ENCODE data around the gene RCSD1. TPM values are rescaled to one million over a fixed set of nuclear protein-coding genes. Genes with fewer than 3 reads are reported as not detected.

RCSD1 gene
- total and polyA plus RNA-seq, 2 of the 13 experiments (the other 11 are each of a cell fraction or from before 2014, with no cell fraction given): not detected

DNA sequence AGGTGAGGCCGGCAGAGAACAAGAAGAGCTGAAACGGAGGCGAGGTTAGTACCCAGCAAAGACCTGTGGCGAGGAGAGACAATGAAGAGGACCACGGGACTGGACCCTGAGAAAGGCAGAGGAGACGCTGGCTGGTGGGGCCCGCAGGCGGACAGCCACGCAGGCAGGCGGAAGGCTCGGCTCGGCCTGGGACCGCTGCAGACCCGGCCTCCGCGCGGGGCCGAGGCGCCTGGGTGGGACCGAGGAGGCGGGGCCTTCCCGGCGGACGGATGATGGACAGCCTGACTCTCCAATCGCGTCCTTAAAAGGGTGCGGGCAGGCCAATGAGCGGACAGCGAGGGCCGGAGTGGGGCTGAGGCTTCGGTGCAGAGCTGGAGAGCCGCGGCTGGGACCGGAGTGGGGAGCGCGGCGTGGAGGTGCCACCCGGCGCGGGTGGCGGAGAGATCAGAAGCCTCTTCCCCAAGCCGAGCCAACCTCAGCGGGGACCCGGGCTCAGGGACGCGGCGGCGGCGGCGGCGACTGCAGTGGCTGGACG is 91.7 kb downstream of the RCSD1 start, which contains the start of gene MPZL1 (continued):
- TF ChIP-seq, protein P1, sequence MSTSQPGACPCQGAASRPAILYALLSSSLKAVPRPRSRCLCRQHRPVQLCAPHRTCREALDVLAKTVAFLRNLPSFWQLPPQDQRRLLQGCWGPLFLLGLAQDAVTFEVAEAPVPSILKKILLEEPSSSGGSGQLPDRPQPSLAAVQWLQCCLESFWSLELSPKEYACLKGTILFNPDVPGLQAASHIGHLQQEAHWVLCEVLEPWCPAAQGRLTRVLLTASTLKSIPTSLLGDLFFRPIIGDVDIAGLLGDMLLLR (CRISPR knock-in tag; IDR thresholded peaks at IDR 0.05): no peak; the same call in 1 of the 2 replicates
- no peak for TF ChIP-seq HNRNPH1 (optimal IDR thresholded peaks at IDR 0.05; ENCODE audit: low read depth, low read length)
- no peak for TF ChIP-seq ZNF326 (CRISPR knock-in tag; IDR thresholded peaks at IDR 0.05; ENCODE audit: borderline replicate concordance)
- no peak for TF ChIP-seq HIVEP1 (CRISPR knock-in tag; IDR thresholded peaks at IDR 0.05)
- no peak for TF ChIP-seq ZNF124 (CRISPR knock-in tag; IDR thresholded peaks at IDR 0.05)
- no peak for TF ChIP-seq ZNF138 (CRISPR knock-in tag; IDR thresholded peaks at IDR 0.05; ENCODE audit: low read depth)
- TF ChIP-seq SATB2 (CRISPR knock-in tag; IDR thresholded peaks at IDR 0.05): no peak
- TF ChIP-seq NCOR1 (IDR thresholded peaks at IDR 0.05; ENCODE audit: borderline replicate concordance, low read length): no peak
- no peak for TF ChIP-seq ZNF607 (CRISPR knock-in tag; IDR thresholded peaks at IDR 0.05; ENCODE audit: borderline replicate concordance)
- peak; percentile 31; the same call in 1 of the 2 replicates for TF ChIP-seq ZNF782 (CRISPR knock-in tag; IDR thresholded peaks at IDR 0.05; ENCODE audit: borderline replicate concordance)
- TF ChIP-seq ZNF564 (CRISPR knock-in tag; IDR thresholded peaks at IDR 0.05): no peak
- TF ChIP-seq, protein P2, sequence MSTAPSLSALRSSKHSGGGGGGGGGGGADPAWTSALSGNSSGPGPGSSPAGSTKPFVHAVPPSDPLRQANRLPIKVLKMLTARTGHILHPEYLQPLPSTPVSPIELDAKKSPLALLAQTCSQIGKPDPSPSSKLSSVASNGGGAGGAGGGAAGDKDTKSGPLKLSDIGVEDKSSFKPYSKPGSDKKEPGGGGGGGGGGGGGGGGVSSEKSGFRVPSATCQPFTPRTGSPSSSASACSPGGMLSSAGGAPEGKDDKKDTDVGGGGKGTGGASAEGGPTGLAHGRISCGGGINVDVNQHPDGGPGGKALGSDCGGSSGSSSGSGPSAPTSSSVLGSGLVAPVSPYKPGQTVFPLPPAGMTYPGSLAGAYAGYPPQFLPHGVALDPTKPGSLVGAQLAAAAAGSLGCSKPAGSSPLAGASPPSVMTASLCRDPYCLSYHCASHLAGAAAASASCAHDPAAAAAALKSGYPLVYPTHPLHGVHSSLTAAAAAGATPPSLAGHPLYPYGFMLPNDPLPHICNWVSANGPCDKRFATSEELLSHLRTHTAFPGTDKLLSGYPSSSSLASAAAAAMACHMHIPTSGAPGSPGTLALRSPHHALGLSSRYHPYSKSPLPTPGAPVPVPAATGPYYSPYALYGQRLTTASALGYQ (CRISPR knock-in tag; IDR thresholded peaks at IDR 0.05): peak; percentile 38; the same call in 1 of the 2 replicates
- no peak for TF ChIP-seq ZNF282 (IDR thresholded peaks at IDR 0.05; ENCODE audit: partially characterized antibody)
- TF ChIP-seq, protein P3, sequence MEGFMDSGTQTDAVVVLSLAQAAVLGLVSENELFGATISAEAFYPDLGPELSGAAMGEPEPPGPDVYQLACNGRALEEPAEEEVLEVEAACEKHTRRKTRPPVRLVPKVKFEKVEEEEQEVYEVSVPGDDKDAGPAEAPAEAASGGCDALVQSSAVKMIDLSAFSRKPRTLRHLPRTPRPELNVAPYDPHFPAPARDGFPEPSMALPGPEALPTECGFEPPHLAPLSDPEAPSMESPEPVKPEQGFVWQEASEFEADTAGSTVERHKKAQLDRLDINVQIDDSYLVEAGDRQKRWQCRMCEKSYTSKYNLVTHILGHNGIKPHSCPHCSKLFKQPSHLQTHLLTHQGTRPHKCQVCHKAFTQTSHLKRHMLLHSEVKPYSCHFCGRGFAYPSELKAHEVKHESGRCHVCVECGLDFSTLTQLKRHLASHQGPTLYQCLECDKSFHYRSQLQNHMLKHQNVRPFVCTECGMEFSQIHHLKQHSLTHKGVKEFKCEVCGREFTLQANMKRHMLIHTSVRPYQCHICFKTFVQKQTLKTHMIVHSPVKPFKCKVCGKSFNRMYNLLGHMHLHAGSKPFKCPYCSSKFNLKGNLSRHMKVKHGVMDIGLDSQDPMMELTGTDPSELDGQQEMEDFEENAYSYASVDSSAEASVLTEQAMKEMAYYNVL (CRISPR knock-in tag; IDR thresholded peaks at IDR 0.05; ENCODE audit: borderline replicate concordance): no peak
- TF ChIP-seq, protein P4, sequence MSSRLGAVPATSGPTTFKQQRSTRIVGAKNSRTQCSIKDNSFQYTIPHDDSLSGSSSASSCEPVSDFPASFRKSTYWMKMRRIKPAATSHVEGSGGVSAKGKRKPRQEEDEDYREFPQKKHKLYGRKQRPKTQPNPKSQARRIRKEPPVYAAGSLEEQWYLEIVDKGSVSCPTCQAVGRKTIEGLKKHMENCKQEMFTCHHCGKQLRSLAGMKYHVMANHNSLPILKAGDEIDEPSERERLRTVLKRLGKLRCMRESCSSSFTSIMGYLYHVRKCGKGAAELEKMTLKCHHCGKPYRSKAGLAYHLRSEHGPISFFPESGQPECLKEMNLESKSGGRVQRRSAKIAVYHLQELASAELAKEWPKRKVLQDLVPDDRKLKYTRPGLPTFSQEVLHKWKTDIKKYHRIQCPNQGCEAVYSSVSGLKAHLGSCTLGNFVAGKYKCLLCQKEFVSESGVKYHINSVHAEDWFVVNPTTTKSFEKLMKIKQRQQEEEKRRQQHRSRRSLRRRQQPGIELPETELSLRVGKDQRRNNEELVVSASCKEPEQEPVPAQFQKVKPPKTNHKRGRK (CRISPR knock-in tag; IDR thresholded peaks at IDR 0.05): no peak
- TF ChIP-seq, protein P5, sequence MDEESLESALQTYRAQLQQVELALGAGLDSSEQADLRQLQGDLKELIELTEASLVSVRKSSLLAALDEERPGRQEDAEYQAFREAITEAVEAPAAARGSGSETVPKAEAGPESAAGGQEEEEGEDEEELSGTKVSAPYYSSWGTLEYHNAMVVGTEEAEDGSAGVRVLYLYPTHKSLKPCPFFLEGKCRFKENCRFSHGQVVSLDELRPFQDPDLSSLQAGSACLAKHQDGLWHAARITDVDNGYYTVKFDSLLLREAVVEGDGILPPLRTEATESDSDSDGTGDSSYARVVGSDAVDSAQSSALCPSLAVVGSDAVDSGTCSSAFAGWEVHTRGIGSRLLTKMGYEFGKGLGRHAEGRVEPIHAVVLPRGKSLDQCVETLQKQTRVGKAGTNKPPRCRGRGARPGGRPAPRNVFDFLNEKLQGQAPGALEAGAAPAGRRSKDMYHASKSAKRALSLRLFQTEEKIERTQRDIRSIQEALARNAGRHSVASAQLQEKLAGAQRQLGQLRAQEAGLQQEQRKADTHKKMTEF (CRISPR knock-in tag; IDR thresholded peaks at IDR 0.05): peak; percentile 63
- TF ChIP-seq, protein P6, sequence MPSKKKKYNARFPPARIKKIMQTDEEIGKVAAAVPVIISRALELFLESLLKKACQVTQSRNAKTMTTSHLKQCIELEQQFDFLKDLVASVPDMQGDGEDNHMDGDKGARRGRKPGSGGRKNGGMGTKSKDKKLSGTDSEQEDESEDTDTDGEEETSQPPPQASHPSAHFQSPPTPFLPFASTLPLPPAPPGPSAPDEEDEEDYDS (CRISPR knock-in tag; IDR thresholded peaks at IDR 0.05): peak; percentile 82
- TF ChIP-seq ZNF510 (CRISPR knock-in tag; IDR thresholded peaks at IDR 0.05; ENCODE audit: low read depth): no peak
- TF ChIP-seq MIER3 (CRISPR knock-in tag; IDR thresholded peaks at IDR 0.05; ENCODE audit: borderline replicate concordance): 0 out of 2 replicates have a peak, but pooled peaks have one; percentile 41
- TF ChIP-seq, protein P7, sequence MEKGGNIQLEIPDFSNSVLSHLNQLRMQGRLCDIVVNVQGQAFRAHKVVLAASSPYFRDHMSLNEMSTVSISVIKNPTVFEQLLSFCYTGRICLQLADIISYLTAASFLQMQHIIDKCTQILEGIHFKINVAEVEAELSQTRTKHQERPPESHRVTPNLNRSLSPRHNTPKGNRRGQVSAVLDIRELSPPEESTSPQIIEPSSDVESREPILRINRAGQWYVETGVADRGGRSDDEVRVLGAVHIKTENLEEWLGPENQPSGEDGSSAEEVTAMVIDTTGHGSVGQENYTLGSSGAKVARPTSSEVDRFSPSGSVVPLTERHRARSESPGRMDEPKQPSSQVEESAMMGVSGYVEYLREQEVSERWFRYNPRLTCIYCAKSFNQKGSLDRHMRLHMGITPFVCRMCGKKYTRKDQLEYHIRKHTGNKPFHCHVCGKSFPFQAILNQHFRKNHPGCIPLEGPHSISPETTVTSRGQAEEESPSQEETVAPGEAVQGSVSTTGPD (CRISPR knock-in tag; IDR thresholded peaks at IDR 0.05): no peak
